RWPE1 (cell line): ENCODE measurements around the gene KIT.
A peak's percentile ranks its signal among the peaks of the same experiment; 100 is the strongest.

Experiments
- CTCF ChIA-PET: fragments of 350-600 bp; sonication (Branson Sonifier 250); formaldehyde crosslinking; extraction: SDS; loops from one replicate; lab custom pipeline; 2021; lab: Yijun Ruan, JAX
- POLR2A ChIA-PET: fragments of 400-600 bp; formaldehyde crosslinking; extraction: SDS; loops from one replicate; lab custom pipeline; 2020; ENCODE audit warnings: antibody characterized with exemption; ENCODE audit not compliant: low non-redundant PET; lab: Yijun Ruan, JAX
- DNase-seq: peaks from one replicate; pipeline ENCODE4 v3.0.0; 2012; ENCODE audit warnings: low spot score
- H3K27ac ChIP-seq: fragments of 450-650 bp; 2 replicates; pipeline ENCODE4 v1.5.1; 2017
- CTCF ChIP-seq: fragments of 450-650 bp; conservative IDR thresholded peaks from 2 replicates; pipeline ENCODE4 v1.5.1; 2017; ENCODE audit warnings: low read depth, mild to moderate bottlenecking

The KIT gene

DNA sequence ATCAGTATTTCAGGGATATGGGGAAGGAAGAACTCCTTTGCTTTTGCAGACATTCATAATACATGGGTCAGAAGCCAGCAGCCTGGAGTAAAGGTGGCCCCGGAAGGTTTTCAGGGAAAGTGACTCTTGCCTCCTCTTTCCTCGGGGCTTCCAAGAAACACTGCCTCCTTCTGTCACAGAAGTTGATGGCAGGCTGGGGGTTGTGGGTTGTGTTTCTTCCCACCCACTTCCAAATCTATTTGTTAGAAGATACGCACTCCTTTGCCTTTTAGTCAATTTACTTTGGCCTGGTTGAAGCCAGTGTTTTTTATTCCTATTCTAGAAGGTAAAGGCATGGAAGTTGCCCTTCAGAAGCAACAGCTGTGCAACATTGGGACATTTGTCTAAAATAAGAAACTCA, 19.7 kb downstream of the KIT start:
- CTCF ChIA-PET, result no interaction called here
- TF ChIP-seq CTCF, result no peak
- H3K27ac ChIP-seq, result no peak overlapping the region
- POLR2A ChIA-PET, result no interaction called here
- DNase-seq, result no peak

DNA sequence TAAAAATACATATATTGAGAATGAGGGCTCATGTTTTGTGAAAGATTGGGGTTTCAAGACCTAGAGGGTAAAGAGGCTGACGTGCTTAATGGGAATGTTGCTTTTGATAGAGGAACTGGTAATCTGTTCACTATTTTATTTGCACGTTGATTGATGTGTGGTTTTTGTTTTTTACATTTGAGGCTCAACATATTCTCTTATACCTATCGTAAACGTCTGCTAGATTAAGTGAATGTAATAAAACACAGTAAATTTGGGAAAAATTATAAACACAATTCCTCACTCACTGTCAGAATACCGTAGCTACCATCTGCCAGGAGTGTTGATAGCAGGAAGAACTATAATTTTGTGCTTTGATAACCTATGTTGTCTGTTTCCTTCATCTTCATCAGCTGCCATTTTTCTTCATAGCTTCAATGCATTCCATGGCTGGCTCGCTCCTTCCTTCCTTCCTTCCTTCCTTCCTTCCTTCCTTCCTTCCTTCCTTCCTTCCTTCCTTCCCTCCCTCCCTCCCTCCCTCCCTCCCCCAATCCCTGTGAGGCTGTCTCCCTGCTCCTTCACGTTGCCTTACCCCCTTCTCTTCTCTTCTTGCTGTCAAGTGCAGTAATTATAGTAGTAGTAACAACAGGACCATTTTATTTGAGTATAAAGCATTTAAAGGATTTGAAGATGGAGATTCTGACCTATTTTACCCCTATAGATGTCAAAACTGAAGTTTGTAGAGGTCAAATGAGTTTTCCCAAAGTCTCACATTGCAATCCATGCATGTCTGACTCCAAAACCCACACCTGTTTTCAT, 20.3 kb downstream of the KIT start:
- DNase-seq, result no peak
- TF ChIP-seq CTCF, result no peak
- ChIA-PET CTCF (interaction anchor here (0.6 kb wide), 1 partner anchor 13 kb away, joined by 3 read pairs; no protein-coding TSS in a partner anchor), POLR2A (no interaction called here)
- no peak overlapping the region for H3K27ac ChIP-seq

DNA sequence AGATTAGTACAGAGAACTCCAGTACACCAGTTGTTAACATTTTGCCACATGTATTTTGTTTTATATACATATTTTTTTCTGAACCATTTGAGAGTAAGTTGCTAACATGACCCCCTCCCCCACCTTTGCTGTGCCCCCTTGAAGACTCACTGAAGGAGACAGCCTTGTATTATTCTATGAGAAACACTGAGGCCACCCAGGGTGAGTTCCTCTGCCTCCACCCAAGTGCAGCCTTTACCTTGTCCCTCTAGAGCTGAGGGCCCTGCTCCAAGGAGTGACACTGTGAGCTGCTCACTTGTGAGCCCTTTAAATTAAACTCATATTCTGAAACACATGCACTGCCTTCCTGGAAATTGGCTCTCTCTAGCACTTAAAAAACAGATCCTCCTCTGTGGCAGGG, 21.1 kb downstream of the KIT start:
- no peak for TF ChIP-seq CTCF
- no peak for DNase-seq
- POLR2A ChIA-PET, result no interaction called here
- CTCF ChIA-PET, result interaction anchor here (0.6 kb wide), 3 partner anchors 13 to 1493 kb away, joined by 3 read pairs; no protein-coding TSS in a partner anchor
- no peak overlapping the region for H3K27ac ChIP-seq

DNA sequence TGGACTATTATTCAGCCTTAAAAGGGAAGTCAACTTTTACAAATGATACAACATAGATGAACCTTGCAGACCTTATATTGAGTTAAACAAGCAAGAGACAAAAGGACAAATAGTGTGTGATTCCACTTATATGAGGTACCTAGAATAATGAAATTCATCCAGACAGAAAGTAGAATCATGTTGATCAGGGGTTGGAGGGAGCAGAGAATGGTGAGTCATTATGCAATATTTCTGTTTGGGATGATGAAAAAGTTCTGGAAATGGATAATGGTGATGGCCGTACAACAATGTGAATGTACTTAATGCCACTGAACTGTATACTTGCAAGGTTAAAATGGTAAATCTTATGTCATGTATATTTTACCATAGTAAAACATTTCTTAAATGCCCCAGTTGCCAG, 22.1 kb downstream of the KIT start:
- ChIA-PET CTCF (no interaction called here), POLR2A (no interaction called here)
- no peak for TF ChIP-seq CTCF
- DNase-seq, result no peak
- H3K27ac ChIP-seq, result no peak overlapping the region

DNA sequence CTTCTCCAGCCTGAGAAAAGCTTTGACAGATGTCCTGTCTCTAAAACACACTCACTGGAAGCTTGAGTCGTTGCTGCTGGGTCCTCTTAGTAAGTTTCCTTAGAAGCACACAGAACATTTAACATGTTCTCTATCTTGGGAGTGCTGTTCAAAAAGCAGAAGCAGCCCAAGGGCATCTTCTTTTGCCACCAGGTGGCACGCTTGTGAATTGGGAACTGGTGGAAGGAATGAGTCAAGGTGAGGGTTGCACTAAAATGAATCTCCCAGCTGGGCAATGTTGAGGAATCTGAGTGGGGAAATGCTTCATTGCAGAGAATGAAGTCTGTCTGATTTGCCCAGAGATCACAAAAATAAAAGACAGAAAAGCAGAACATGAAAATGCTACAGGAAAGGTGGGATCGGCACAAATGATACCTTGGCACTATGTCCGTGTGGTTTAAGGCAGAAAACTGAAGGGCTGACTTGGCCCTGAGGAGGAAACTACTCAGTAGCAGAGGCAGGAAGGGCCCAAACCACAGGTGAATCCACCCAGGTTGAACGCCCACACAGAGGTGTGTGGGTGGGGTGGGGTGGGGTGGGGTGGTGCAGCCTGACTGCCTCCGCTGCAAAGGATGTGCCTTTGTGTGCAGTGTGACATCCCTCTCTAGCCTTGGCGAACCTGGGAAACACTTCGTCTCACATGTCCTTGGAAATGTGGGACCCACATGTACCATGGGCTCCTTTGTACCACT, 26.0 kb downstream of the KIT start:
- H3K27ac ChIP-seq, result no peak overlapping the region
- TF ChIP-seq CTCF, result no peak; the same call in 1 of the 2 replicates
- POLR2A ChIA-PET, result no interaction called here
- CTCF ChIA-PET, result interaction anchor here (1.2 kb wide), 1 partner anchor 365 kb away, joined by 3 read pairs; no protein-coding TSS in a partner anchor
- peak; percentile 25 for DNase-seq

GRCh38 chr4:54685810-54686209, 28.1 kb downstream of the KIT start:
- TF ChIP-seq CTCF, result no peak
- POLR2A ChIA-PET, result no interaction called here
- no peak for DNase-seq
- no peak overlapping the region for H3K27ac ChIP-seq
- CTCF ChIA-PET, result no interaction called here
